ENCODE measurements around the gene DENND11. TPM values are rescaled to one million over a fixed set of nuclear protein-coding genes. Genes with fewer than 3 reads are reported as not detected.

DENND11 gene
- total and polyA plus RNA-seq, 2 of the 4 experiments (the other 2 are of a cell fraction) = 2.9 to 5.0 TPM

DNA sequence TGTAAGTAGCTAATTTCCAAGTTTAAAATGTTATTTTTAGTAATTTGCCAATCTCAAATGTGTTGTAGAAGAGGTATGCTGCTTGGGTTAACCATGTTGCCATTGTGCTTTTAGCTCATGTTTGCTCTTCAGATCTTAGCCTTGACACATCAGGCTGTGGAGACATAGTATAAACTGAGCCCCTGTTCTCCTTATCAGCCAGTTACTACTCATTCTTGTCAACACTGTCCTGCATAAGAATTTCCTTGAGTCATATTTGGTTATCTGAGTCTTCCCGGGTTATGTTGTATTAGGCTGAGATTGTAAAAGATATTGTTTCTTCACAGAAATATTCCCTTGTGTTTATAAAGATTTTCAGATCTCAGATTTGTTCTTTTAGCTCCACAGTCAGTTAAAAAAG, 40.3 kb upstream of the DENND11 start:
- Histone ChIP-seq H4K20me1 (ENCODE audit: insufficient read depth, low read length) (no peaks in the 10 kb centered on the region), H3K27me3 (ENCODE audit: control insufficient read depth, insufficient read depth, low read length) (no peaks in the 10 kb centered on the region), H3K36me3 (ENCODE audit: control insufficient read depth, insufficient read depth, low read length) (peaks cover 29% of the 10 kb centered on the region), H2BK5ac (ENCODE audit: low read depth, low read length, poor library complexity, severe bottlenecking) (no peak overlapping the region), H2BK15ac (ENCODE audit: low read depth, low read length) (no peak overlapping the region), H2AK5ac (ENCODE audit: low read depth, low read length) (no peak overlapping the region), H3K23ac (ENCODE audit: low read depth, low read length) (no peak overlapping the region), H3K14ac (replicated peaks; ENCODE audit: low read depth, low read length) (no peak overlapping the region), H3K27ac (ENCODE audit: insufficient read depth, low read length) (no peak overlapping the region), H3K4ac (ENCODE audit: low read depth, low read length) (no peak overlapping the region), H2BK20ac (ENCODE audit: low read depth, low read length) (no peak overlapping the region), H3K9me1 (ENCODE audit: insufficient read depth, low read length) (peaks cover 5% of the 10 kb centered on the region; the same call in 1 of the 2 replicates), H4K91ac (ENCODE audit: insufficient read depth, low read depth, low read length) (no peak overlapping the region), H2AK9ac (replicated peaks; ENCODE audit: low read depth, low read length, poor library complexity) (no peak overlapping the region), H3K4me3 (ENCODE audit: insufficient read depth, low read depth, low read length) (no peak overlapping the region), H2AFZ (replicated peaks; ENCODE audit: low read length, poor library complexity) (no peak overlapping the region), H3K9ac (ENCODE audit: low read depth, low read length) (no peak overlapping the region), H3K4me2 (ENCODE audit: low read depth, low read length) (no peak overlapping the region), H4K5ac (ENCODE audit: low read depth, low read length) (no peak overlapping the region), H3K4me1 (ENCODE audit: control insufficient read depth, insufficient read depth, low read length) (no peaks in the 10 kb centered on the region; the same call in 1 of the 2 replicates), H3K56ac (ENCODE audit: extremely low read depth, insufficient read depth, low read length) (no peak overlapping the region), H3K18ac (ENCODE audit: low read depth, low read length) (no peak overlapping the region), H2BK120ac (ENCODE audit: low read depth, low read length) (no peak overlapping the region), H3K9me3 (ENCODE audit: control insufficient read depth, insufficient read depth, low read length) (no peaks in the 10 kb centered on the region), H4K8ac (ENCODE audit: low read depth in 2 of 2, low read length in 2 of 2) (no peak overlapping the region), H3K79me1 (ENCODE audit: low read depth in 1 of 2, low read length in 2 of 2) (peaks cover 13 to 20% of the 10 kb centered on the region in 2 experiments; a peak in 3 of 4 replicates)
- ATAC-seq (ENCODE audit: low read depth) = no peak
- WGBS, 2 experiments (ENCODE audit: extremely low coverage in 2 of 2, insufficient read length in 1 of 2) = no CpG with 5 or more reads among the region's 1 CpG
- POLR2A ChIA-PET (ENCODE audit: unreplicated experiment) = no interaction called here
- CTCF ChIA-PET = no interaction called here
- intact Hi-C loops (cut with micrococcal nuclease) = no loop called here
- in situ Hi-C loops (cut with MboI; ENCODE audit: low sequenced_read_pairs) = no loop called here
- DNase-seq = peak; percentile 4
- TF ChIP-seq MAFK (IDR thresholded peaks at IDR 0.05; ENCODE audit: low read depth, low read length) (no peak), RFX5 (IDR thresholded peaks at IDR 0.05; ENCODE audit: low read depth, low read length) (no peak), RCOR1 (IDR thresholded peaks at IDR 0.05; ENCODE audit: insufficient replicate concordance, low read length) (no peak), POLR2A (IDR thresholded peaks at IDR 0.05; ENCODE audit: low read depth, low read length) (no peak), RAD21 (IDR thresholded peaks at IDR 0.05; ENCODE audit: low read length) (no peak), BHLHE40 (IDR thresholded peaks at IDR 0.05; ENCODE audit: low read depth, low read length) (no peak), NFE2L2 (IDR thresholded peaks at IDR 0.05; ENCODE audit: low read depth, low read length) (no peak), MAZ (IDR thresholded peaks at IDR 0.05; ENCODE audit: borderline replicate concordance, low read depth, low read length) (no peak), FOS (IDR thresholded peaks at IDR 0.05; ENCODE audit: low read depth, low read length) (no peak), SMC3 (IDR thresholded peaks at IDR 0.05; ENCODE audit: low read depth, low read length) (no peak), CEBPB (IDR thresholded peaks at IDR 0.05; ENCODE audit: low read depth, low read length) (no peak), MXI1 (IDR thresholded peaks at IDR 0.05; ENCODE audit: borderline replicate concordance, low read depth, low read length) (no peak)
- no TSS peak for BruUV-seq (replicated peaks)
- dilution Hi-C loops (cut with HindIII; ENCODE audit: low sequenced_read_pairs, unreplicated experiment) = no loop called here

Data from IMR-90 (cell line).